SK-N-SH (cell line): Measurements from ENCODE around the gene LRRIQ1.

ENCODE experiments used
- GABPA ChIP-seq: IDR thresholded peaks from 2 replicates; pipeline ENCODE4 v1.4.0; 2012; ENCODE audit warnings: low read depth, mild to moderate bottlenecking
- RFX5 ChIP-seq: IDR thresholded peaks from 2 replicates; pipeline ENCODE4 v1.6.1; 2012; ENCODE audit warnings: mild to moderate bottlenecking, improper control_type of control experiment, low read length
- SIN3A ChIP-seq: IDR thresholded peaks from 2 replicates; pipeline ENCODE4 v1.6.1; 2012; ENCODE audit warnings: low read depth, mild to moderate bottlenecking, low read length, moderate library complexity, borderline replicate concordance
- SMC3 ChIP-seq: IDR thresholded peaks from 2 replicates; pipeline ENCODE4 v1.6.1; 2012; ENCODE audit warnings: low read depth, low read length, improper control_type of control experiment
- TEAD4 ChIP-seq: IDR thresholded peaks from 2 replicates; pipeline ENCODE4 v1.4.0; 2012; ENCODE audit warnings: mild to moderate bottlenecking, borderline replicate concordance; ENCODE audit not compliant: insufficient read depth
- TF ChIP-seq, protein P1 (sequence below): fragments of 200-600 bp; sonication (generic); IDR thresholded peaks from 2 replicates; pipeline ENCODE4 v1.6.1; 2017; ENCODE audit warnings: antibody characterized with exemption, mild to moderate bottlenecking, moderate library complexity
- TF ChIP-seq, protein P2 (sequence below): IDR thresholded peaks from 2 replicates; pipeline ENCODE4 v1.4.0; 2012; ENCODE audit warnings: low read depth, borderline replicate concordance

DNA sequence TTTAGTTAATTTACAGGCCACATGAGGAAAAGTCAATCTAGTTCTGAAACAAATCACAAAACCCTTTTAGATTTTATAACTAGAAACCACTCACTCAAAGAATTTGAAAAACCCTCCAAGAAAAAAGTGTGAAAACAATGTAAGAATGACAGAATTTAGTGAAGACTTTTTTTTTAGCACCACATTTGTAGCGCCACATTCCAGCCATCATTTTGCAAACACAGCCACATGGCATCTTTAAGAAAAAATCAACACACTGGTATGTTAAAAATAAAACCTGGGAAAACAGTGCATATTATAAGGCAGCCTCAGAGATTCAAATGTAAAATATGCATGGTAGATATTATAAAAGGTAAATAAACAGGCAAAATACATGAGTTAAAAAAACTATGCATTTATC is 221.5 kb downstream of the LRRIQ1 start:
- TF ChIP-seq, protein P1, sequence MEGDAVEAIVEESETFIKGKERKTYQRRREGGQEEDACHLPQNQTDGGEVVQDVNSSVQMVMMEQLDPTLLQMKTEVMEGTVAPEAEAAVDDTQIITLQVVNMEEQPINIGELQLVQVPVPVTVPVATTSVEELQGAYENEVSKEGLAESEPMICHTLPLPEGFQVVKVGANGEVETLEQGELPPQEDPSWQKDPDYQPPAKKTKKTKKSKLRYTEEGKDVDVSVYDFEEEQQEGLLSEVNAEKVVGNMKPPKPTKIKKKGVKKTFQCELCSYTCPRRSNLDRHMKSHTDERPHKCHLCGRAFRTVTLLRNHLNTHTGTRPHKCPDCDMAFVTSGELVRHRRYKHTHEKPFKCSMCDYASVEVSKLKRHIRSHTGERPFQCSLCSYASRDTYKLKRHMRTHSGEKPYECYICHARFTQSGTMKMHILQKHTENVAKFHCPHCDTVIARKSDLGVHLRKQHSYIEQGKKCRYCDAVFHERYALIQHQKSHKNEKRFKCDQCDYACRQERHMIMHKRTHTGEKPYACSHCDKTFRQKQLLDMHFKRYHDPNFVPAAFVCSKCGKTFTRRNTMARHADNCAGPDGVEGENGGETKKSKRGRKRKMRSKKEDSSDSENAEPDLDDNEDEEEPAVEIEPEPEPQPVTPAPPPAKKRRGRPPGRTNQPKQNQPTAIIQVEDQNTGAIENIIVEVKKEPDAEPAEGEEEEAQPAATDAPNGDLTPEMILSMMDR = no peak
- TF ChIP-seq, protein P2, sequence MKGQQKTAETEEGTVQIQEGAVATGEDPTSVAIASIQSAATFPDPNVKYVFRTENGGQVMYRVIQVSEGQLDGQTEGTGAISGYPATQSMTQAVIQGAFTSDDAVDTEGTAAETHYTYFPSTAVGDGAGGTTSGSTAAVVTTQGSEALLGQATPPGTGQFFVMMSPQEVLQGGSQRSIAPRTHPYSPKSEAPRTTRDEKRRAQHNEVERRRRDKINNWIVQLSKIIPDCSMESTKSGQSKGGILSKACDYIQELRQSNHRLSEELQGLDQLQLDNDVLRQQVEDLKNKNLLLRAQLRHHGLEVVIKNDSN = no peak
- TF ChIP-seq SIN3A (no peak), GABPA (no peak), TEAD4 (no peak), RFX5 (no peak), SMC3 (no peak)
